Heart left ventricle (tissue), 16 donors: Measurements from ENCODE around the gene SCRT2. TPM values are rescaled to one million over a fixed set of nuclear protein-coding genes. Genes with fewer than 3 reads are reported as not detected.

Experiments used
- ATAC-seq, 4 donors: fragments of 200-7000 bp; cut with Tn5 transposase; one replicate each; pipeline ENCODE4 v1.9.1; 2020 to 2022; ENCODE audit warnings: moderate library complexity in 4 of 4, mild to moderate bottlenecking in 3 of 4, moderate number of reproducible peaks in 1 of 4
- DNase-seq, 5 donors: peaks; one replicate each; pipeline ENCODE4 v3.0.0-alpha.2; 2020
- H3K27ac ChIP-seq, 12 donors: fragments of 200-600 bp; sonication (generic) in 4 of 12; one replicate each; pipeline versions ENCODE4 v1.5.0 to v1.8.0; 2016 to 2022; ENCODE audit warnings: mild to moderate bottlenecking in 2 of 12
- H3K27me3 ChIP-seq, 9 donors: fragments of 200-600 bp; sonication (generic) in 2 of 9; one replicate each; pipeline versions ENCODE4 v1.5.1 to v1.8.0; 2016 to 2022; ENCODE audit warnings: mild to moderate bottlenecking in 3 of 9
- H3K36me3 ChIP-seq, 9 donors: fragments of 200-600 bp; sonication (generic) in 2 of 9; one replicate each; pipeline versions ENCODE4 v1.5.0 to v1.8.0; 2018 to 2022; ENCODE audit warnings: mild to moderate bottlenecking in 2 of 9
- H3K4me1 ChIP-seq, 12 donors: fragments of 200-600 bp; sonication (generic) in 4 of 12; one replicate each; pipeline versions ENCODE4 v1.5.0 to v1.8.0; 2016 to 2022; ENCODE audit warnings: mild to moderate bottlenecking in 3 of 12
- H3K4me3 ChIP-seq, 12 donors: fragments of 200-600 bp; sonication (generic) in 4 of 12; one replicate each; pipeline versions ENCODE4 v1.5.0 to v1.8.0; 2017 to 2022; ENCODE audit warnings: mild to moderate bottlenecking in 9 of 12, moderate library complexity in 4 of 12
- H3K9me3 ChIP-seq, 12 donors: fragments of 200-600 bp; sonication (generic) in 4 of 12; one replicate each; pipeline versions ENCODE4 v1.5.0 to v1.8.0; 2016 to 2022; ENCODE audit warnings: mild to moderate bottlenecking in 1 of 12
- CTCF ChIP-seq, 12 donors: fragments of 200-600 bp; sonication (generic) in 4 of 12; IDR thresholded peaks; one replicate each; pipeline versions ENCODE4 v1.5.0 to v1.8.0; 2018 to 2022; ENCODE audit warnings: antibody characterized with exemption in 12 of 12, mild to moderate bottlenecking in 5 of 12
- POLR2A ChIP-seq, 2 donors: fragments of 450-650 bp; IDR thresholded peaks; one replicate each; pipeline ENCODE4 v1.6.1; 2017; ENCODE audit warnings: antibody characterized with exemption in 2 of 2, mild to moderate bottlenecking in 2 of 2, moderate library complexity in 2 of 2
- WGBS, 4 donors: extraction: QIAGEN DNeasy Blood & Tissue Kit in 2 of 4; methylation state at CpG; one replicate each; pipeline versions ENCODE4 v1.1.5 to v1.1.7; 2013 to 2018; 5-methylcytosine and 5-hydroxymethylcytosine counted together
- intact Hi-C, 10 donors: fragments of 100-400 bp; cut with DNase I; formaldehyde crosslinking; loops; one replicate each; pipeline versions ENCODE4 v1.11.1 to v1.14.2; 2022
- polyA plus RNA-seq, 2 donors: library from polyadenylated mRNA; stranded (reverse); fragments of 200-250 nt; gene quantifications; one replicate each; pipeline ENCODE4 v1.2.3, GENCODE V29; 2013
- total RNA-seq, 9 donors: library from RNA; depleted of rRNA in 2 of 9; stranded (reverse); fragments of >200 nt in 2 of 9; fragmentation: NEBNext Ultra II Directional in 3 of 9; extraction: Animal tissue kit (Norgen Biotek cat#: 25700) in 3 of 9; gene quantifications; one replicate each; pipeline versions ENCODE4 v1.1.0 to v1.2.4, GENCODE V29; 2016 to 2023
- donor health status: ischemic (EF 13 %, LVEDD 7.1; RV severe dilation, severe dysfunction).
- donor health status: healthy with polysubstance abuse.
- donor health status: DM: no; HTN: yes; CAD: no.
- donor health status: DM: no; HTN: no; CAD: no.
- donor health status: ischemic (EF 25% LVEDD 6.9; RV normal size, moderate dysfunction).
- donor health status: ischemic (EF 25% LVEDD 5.7; RV mildly dilated, moderate dysfunction).
- donor health status: healthy.
- donor health status: DM: yes; HTN: yes; CAD: no.
- donor health status: ischemic (EF 35%, LVEDD 5.7; RV mildly dilated, moderate dysfunction).
- donor health status: nonischemic (EF 11% LVEDD 7.7; RV severe dilation, severe dysfunction).
- donor health status: DM: yes; HTN: yes; CAD: no.
- donor health status: PGD.
- donor health status: ischemic (EF 29% LVEDD 5.4; RV normal size, mild dysfunction).
- donor health status: nonischemic (EF 23%, LVEDD 6.1; RV moderate dilation, normal function).

SCRT2 gene
- total and polyA plus RNA-seq, 11 donors, result not detected

- peaks cover 0 to 3% (median 0%) of the 10 kb centered on the region in 9 donors for H3K27me3 ChIP-seq
- no peak overlapping the region for H3K4me3 ChIP-seq
- DNase-seq (no peak), ATAC-seq (no peak)
- H3K36me3 ChIP-seq, result peaks cover 5 to 46% (median 40%) of the 10 kb centered on the region in 9 donors
- TF ChIP-seq POLR2A (IDR thresholded peaks at IDR 0.05) (no peak), CTCF (IDR thresholded peaks at IDR 0.05) (no peak)
- H3K4me1 ChIP-seq, result peaks cover 0 to 56% (median 31%) of the 10 kb centered on the region in 12 donors
- H3K27ac ChIP-seq, result no peak overlapping the region
- intact Hi-C loops, result loop anchor here in 4 of 10 donors (2.0 to 10.0 kb wide), 3 partner anchors 87 to 295 kb away; no protein-coding TSS in a partner anchor
- WGBS, 4 donors, result 92 to 100% (median 96%) methylated on average over 2 of the region's 2 CpGs
- peaks cover 0 to 7% (median 0%) of the 10 kb centered on the region in 12 donors for H3K9me3 ChIP-seq
Observed at GRCh38 chr20:647479-648019, 28.1 kb downstream of the SCRT2 start.

- DNase-seq, result no peak
- Histone ChIP-seq H3K27me3 (peaks cover 0 to 4% (median 0%) of the 10 kb centered on the region in 9 donors), H3K9me3 (peaks cover 0 to 7% (median 0%) of the 10 kb centered on the region in 12 donors), H3K27ac (no peak overlapping the region), H3K36me3 (peaks cover 5 to 46% (median 40%) of the 10 kb centered on the region in 9 donors), H3K4me1 (peaks cover 0 to 53% (median 25%) of the 10 kb centered on the region in 12 donors), H3K4me3 (no peak overlapping the region)
- TF ChIP-seq POLR2A (IDR thresholded peaks at IDR 0.05) (no peak), CTCF (IDR thresholded peaks at IDR 0.05) (no peak)
- intact Hi-C loops, result loop anchor here in 4 of 10 donors (2.0 to 10.0 kb wide), 3 partner anchors 86 to 295 kb away; no protein-coding TSS in a partner anchor
- ATAC-seq, result no peak
- 80 to 85% (median 84%) methylated on average over 2 of the region's 2 CpGs for WGBS, 4 donors
Observed at GRCh38 chr20:646868-647233, 28.8 kb downstream of the SCRT2 start.

- no peak for TF ChIP-seq CTCF (IDR thresholded peaks at IDR 0.05)
- TF ChIP-seq POLR2A (IDR thresholded peaks at IDR 0.05), result no peak
- Histone ChIP-seq H3K27me3 (peaks cover 0 to 4% (median 0%) of the 10 kb centered on the region in 9 donors), H3K27ac (peak overlapping the region in 9 of 12 donors; percentile 15 to 65 (median 52)), H3K9me3 (peaks cover 0 to 7% (median 0%) of the 10 kb centered on the region in 12 donors), H3K4me3 (no peak overlapping the region), H3K4me1 (peaks cover 0 to 47% (median 20%) of the 10 kb centered on the region in 12 donors), H3K36me3 (peaks cover 5 to 46% (median 40%) of the 10 kb centered on the region in 9 donors)
- WGBS, 4 donors, result 68 to 81% (median 71%) methylated on average over 10 of the region's 10 CpGs
- ATAC-seq (no peak), DNase-seq (no peak)
- intact Hi-C loops, result loop anchor here in 4 of 10 donors (2.0 to 10.0 kb wide), 3 partner anchors 85 to 294 kb away; no protein-coding TSS in a partner anchor
Observed at GRCh38 chr20:646107-646867, 29.3 kb downstream of the SCRT2 start.
